Measurements from ENCODE around the gene VSTM5. TPM values are rescaled to one million over a fixed set of nuclear protein-coding genes. Genes with fewer than 3 reads are reported as not detected.

The VSTM5 gene
- total RNA-seq, 1 experiment from 2014 or later, result not detected

DNA sequence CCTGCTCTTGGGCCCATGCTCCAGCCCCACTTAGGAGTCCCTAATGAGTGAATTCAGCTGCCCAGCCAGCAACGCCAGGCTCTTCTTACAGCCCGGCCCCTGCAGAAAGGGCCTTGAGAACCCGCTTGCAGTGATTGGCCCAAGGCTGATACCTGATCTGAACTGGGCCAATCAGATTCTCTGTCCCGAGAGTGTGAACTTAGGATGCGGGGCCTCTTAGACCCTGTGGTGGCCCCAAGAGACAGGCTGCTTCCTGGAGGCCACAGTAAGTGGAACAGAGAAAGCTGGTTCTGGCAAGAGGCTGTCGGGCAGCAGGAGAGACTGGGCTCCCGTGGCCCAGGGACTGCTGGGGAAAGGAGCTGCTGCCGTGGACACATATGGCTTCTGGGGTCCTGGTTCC, 11.5 kb downstream of the VSTM5 start:
- H3K9ac ChIP-seq (ENCODE audit: low read length), result no peak overlapping the region
- CTCF ChIA-PET, result no interaction called here

More for the DNA sequence above, 11.5 kb downstream of the VSTM5 start:
- BruUV-seq (replicated peaks), result no TSS peak
- H3K36me3 ChIP-seq (ENCODE audit: control insufficient read depth in 1 of 2, insufficient read depth in 2 of 2, low read length in 2 of 2), result no peaks in the 10 kb centered on the region
- no peaks in the 10 kb centered on the region for H3K27me3 ChIP-seq (ENCODE audit: insufficient read depth, low read length)
- DNase-seq (ENCODE audit: low read depth, low spot score) (no peak), ATAC-seq (0 out of 2 replicates have a peak, but pooled peaks have one; percentile 24)
- RAD21 ChIA-PET (ENCODE audit: low non-redundant PET in 1 of 2, low total read pairs in 2 of 2, uncharacterized antibody in 2 of 2, unreplicated experiment in 2 of 2), result no interaction called here
- no peak overlapping the region for H3K4me3 ChIP-seq (replicated peaks in 1 of 2; ENCODE audit: low read depth in 1 of 2, low read length in 2 of 2)
- no peak overlapping the region for H3K27ac ChIP-seq (ENCODE audit: low read depth, low read length)
- no peaks in the 10 kb centered on the region for H4K20me1 ChIP-seq (ENCODE audit: insufficient read depth)
- intact Hi-C loops (cut with micrococcal nuclease), result no loop called here
- H3K9me2 ChIP-seq (ENCODE audit: insufficient read depth), result no peaks in the 10 kb centered on the region
- no peak for TF ChIP-seq ZNF274 (IDR thresholded peaks at IDR 0.05; ENCODE audit: low read depth, low read length)
- no peak for TF ChIP-seq TCF7L2 (IDR thresholded peaks at IDR 0.05; ENCODE audit: borderline replicate concordance, extremely low read depth, insufficient read depth, insufficient read length)
- no peak for TF ChIP-seq SRF (IDR thresholded peaks at IDR 0.05; ENCODE audit: low read depth)
- TF ChIP-seq ELF1 (IDR thresholded peaks at IDR 0.05; ENCODE audit: borderline replicate concordance, low read depth), result no peak
- TF ChIP-seq FOSL1 (IDR thresholded peaks at IDR 0.05; ENCODE audit: low read depth), result no peak
- TF ChIP-seq EZH2 (IDR thresholded peaks at IDR 0.05), result no peak
- no peak for TF ChIP-seq CBX3 (IDR thresholded peaks at IDR 0.05; ENCODE audit: low read depth)
- no peak for TF ChIP-seq POLR2A (IDR thresholded peaks at IDR 0.05; ENCODE audit: borderline replicate concordance, extremely low read depth, insufficient read depth, insufficient read length)
- TF ChIP-seq SIN3A (IDR thresholded peaks at IDR 0.05; ENCODE audit: low read depth), result no peak
- TF ChIP-seq, protein P1, sequence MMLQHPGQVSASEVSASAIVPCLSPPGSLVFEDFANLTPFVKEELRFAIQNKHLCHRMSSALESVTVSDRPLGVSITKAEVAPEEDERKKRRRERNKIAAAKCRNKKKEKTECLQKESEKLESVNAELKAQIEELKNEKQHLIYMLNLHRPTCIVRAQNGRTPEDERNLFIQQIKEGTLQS (IDR thresholded peaks at IDR 0.05), result no peak
- no peak for TF ChIP-seq YY1 (IDR thresholded peaks at IDR 0.05; ENCODE audit: extremely low read depth, insufficient replicate concordance, low read depth, low read length)
- TF ChIP-seq, protein P2, sequence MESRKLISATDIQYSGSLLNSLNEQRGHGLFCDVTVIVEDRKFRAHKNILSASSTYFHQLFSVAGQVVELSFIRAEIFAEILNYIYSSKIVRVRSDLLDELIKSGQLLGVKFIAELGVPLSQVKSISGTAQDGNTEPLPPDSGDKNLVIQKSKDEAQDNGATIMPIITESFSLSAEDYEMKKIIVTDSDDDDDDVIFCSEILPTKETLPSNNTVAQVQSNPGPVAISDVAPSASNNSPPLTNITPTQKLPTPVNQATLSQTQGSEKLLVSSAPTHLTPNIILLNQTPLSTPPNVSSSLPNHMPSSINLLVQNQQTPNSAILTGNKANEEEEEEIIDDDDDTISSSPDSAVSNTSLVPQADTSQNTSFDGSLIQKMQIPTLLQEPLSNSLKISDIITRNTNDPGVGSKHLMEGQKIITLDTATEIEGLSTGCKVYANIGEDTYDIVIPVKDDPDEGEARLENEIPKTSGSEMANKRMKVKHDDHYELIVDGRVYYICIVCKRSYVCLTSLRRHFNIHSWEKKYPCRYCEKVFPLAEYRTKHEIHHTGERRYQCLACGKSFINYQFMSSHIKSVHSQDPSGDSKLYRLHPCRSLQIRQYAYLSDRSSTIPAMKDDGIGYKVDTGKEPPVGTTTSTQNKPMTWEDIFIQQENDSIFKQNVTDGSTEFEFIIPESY (IDR thresholded peaks at IDR 0.05; ENCODE audit: extremely low read depth, insufficient replicate concordance, low read length), result no peak
- TF ChIP-seq ZFX (IDR thresholded peaks at IDR 0.05), result no peak
- TF ChIP-seq CEBPB (IDR thresholded peaks at IDR 0.05; ENCODE audit: low read depth), result no peak
- no peak for TF ChIP-seq POLR2AphosphoS5 (IDR thresholded peaks at IDR 0.05; ENCODE audit: low read depth, low read length)
- TF ChIP-seq, protein P3, sequence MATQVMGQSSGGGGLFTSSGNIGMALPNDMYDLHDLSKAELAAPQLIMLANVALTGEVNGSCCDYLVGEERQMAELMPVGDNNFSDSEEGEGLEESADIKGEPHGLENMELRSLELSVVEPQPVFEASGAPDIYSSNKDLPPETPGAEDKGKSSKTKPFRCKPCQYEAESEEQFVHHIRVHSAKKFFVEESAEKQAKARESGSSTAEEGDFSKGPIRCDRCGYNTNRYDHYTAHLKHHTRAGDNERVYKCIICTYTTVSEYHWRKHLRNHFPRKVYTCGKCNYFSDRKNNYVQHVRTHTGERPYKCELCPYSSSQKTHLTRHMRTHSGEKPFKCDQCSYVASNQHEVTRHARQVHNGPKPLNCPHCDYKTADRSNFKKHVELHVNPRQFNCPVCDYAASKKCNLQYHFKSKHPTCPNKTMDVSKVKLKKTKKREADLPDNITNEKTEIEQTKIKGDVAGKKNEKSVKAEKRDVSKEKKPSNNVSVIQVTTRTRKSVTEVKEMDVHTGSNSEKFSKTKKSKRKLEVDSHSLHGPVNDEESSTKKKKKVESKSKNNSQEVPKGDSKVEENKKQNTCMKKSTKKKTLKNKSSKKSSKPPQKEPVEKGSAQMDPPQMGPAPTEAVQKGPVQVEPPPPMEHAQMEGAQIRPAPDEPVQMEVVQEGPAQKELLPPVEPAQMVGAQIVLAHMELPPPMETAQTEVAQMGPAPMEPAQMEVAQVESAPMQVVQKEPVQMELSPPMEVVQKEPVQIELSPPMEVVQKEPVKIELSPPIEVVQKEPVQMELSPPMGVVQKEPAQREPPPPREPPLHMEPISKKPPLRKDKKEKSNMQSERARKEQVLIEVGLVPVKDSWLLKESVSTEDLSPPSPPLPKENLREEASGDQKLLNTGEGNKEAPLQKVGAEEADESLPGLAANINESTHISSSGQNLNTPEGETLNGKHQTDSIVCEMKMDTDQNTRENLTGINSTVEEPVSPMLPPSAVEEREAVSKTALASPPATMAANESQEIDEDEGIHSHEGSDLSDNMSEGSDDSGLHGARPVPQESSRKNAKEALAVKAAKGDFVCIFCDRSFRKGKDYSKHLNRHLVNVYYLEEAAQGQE (IDR thresholded peaks at IDR 0.05; ENCODE audit: low read depth), result no peak
- no peak for TF ChIP-seq SP1 (IDR thresholded peaks at IDR 0.05; ENCODE audit: low read depth)
- no peak for TF ChIP-seq RAD21 (IDR thresholded peaks at IDR 0.05; ENCODE audit: low read depth)
- no peak for TF ChIP-seq EZH2phosphoT487 (IDR thresholded peaks at IDR 0.05; ENCODE audit: borderline replicate concordance)
- TF ChIP-seq, protein P4, sequence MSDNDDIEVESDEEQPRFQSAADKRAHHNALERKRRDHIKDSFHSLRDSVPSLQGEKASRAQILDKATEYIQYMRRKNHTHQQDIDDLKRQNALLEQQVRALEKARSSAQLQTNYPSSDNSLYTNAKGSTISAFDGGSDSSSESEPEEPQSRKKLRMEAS (IDR thresholded peaks at IDR 0.05), result no peak
- POLR2A ChIA-PET, result no interaction called here
- H3K79me2 ChIP-seq (ENCODE audit: insufficient read depth, low read length), result no peaks in the 10 kb centered on the region
- peaks cover 0 to 21% of the 10 kb centered on the region in 2 experiments; a peak in 2 of 4 replicates for H3K4me1 ChIP-seq (ENCODE audit: control insufficient read depth in 1 of 2, insufficient read depth in 2 of 2, low read length in 2 of 2)
- H3K4me2 ChIP-seq (ENCODE audit: low read length), result no peak overlapping the region
- no peaks in the 10 kb centered on the region for H3K9me3 ChIP-seq (ENCODE audit: control insufficient read depth in 1 of 2, insufficient read depth in 1 of 2, low read depth in 1 of 2, low read length in 2 of 2)
- H2AFZ ChIP-seq (ENCODE audit: low read depth, low read length, poor library complexity, severe bottlenecking), result no peak overlapping the region

All from HCT116 (cell line).